ENCODE data around the gene NAT14.

Gene NAT14

DNA sequence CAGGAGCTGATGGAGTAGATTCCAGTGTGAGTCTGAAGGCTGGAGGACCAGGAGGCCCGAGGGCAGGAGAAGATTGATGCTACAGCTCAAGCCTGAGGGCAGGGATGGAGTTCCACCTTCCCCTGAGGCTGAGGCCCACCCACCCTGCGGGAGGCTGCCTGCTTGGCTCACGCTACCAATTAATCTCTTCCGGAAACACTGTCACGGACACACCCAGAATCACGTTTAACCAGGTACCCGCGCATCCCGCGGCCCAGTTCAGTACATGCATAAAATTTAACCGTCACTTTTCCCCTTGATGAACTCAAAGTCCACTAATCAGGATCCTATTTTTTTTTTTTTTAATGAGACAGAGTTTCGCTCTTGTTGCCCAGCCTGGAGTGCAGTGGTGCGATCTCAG, 13.7 kb upstream of the NAT14 start:
- DNase-seq (ENCODE audit: low read depth, low spot score) = no peak

DNA sequence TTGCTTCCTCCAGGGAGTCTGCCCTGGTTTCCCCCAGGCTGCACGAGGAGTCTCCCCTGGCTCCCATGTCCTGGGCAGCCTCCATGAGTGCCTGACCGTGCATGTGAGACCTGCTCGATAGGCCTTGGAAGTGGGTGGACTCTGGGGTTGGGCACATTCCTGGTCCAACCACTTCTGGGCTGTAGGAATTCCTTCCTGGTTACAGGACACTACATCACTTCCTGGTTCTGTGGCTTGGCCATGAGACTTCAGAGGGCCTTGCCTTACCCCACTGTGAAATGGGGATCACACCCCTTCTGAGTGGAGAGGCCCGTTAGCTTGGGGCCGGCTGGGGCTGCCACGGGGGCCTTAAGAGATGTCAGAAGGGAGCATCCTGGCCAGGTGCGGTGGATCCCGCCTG, 12.5 kb upstream of the NAT14 start:
- no peak for DNase-seq (ENCODE audit: low read depth, low spot score)

DNA sequence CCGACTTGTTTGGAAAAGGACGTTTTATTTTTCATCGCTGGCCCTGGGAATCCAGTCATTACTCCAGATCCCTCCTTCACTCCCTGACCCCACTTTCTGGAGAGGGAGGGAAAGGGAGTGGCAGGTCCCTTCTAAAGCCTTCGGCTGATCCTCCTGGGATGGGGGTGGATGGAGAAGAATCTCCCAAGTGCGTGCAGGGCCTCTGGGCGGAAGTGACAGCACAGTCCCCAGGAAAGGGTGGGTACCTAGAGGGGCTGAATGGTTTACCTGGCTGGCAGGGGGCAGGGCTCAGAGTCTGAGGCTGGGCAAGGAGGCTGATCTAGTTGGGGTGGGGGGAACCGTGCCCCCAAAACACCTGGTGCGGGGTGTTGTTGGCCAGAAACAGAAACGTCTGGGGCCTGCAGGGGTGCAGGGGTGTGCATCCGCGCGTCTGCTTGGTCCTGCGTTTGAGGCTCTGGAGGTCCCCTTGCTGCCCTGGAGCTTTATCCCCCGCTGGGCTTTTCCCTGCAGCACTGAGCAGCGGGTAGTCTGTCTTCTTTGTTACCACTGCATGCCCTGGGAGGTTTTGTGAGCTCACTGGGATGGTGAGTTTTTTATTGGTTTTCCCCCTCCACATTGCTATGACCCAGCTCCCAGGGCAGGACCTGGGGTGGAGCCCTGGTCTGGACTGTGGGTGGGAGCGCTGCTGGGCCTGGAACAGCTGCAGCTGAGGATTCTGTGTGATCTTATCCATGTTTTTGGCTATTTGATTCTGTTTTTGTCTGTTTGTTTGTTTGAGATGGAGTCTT, 11.6 kb upstream of the NAT14 start:
- no peak for DNase-seq (ENCODE audit: low read depth, low spot score)

DNA sequence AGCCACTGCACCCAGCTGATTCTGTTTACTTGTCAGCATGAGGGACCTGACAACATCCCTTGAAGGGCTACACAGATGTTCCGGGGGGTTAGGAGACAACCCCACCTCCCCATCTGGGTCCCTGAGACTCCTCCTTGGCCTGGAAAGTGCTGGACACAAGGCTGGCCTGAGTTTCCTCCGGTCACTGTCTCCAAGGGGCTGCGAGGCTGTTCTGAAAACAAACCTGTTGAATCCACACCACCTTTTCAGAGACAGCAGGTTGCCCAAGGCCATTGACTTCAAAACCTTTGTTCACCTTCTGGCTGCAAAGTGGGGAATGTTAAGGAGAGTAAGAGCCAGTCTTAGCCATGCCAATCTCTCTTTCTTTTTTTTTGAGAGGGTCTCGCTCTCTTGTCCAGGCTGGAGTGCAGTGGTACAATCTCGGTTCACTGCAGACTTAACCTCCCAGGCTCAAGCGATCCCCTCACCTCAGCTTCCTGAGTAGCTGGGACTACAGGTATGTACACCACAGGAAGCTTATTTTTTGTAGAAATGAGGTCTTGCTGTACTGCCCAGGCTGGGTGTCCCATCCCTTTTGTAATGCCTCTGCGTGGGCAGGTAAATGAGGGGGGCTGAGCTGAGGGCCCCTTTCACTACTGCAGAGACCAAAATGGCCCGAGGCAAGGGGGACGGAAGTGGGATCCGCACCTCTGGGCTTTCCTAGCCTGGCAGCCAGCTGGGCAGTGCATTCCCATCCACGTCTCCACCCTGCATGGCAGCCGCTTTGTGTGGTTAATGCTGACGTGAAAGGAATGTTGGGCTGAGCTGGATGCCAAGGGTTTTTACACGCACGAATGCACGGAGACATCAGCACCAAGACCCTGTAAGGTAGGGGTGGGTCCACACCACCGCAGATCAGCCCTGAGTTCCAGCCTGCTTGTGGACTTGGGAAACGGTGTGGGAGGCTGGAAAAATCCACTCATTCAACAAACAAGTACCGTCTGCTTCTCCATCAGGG, 10.4 kb upstream of the NAT14 start:
- no peak for DNase-seq (ENCODE audit: low read depth, low spot score)

DNA sequence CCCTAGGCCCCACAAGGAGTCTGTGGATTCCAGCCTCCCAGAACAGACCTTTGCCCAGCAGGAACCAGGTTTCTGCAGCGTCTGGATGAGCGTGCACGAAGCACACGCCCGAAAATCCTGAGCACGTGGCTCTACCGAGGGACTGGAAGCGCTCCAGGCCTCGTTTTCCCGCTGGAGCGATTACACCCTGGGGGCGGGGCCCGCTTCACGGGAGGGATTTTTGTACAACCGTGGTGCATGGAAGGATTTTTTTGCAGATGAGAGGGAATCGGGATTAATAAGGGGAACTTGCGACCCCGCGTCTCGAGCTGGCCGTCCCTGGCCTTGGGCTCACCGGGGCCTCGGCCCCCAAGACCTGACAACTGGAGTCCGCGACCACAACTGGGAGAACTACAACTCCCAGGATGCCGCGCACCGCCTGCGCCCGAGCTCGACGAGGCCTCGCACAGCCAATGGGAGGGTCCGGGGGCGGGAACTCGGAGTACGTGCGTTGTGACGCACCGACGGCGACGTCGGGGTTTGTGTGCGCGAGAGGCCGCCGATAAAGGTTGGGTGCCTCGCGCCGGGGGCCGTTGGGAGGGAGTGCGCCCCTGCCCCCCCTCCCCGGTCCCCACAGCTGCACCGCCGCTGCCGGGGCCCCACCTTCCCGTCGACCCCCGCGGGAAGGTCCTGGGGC, 8.8 kb upstream of the NAT14 start, which contains the start of gene ZNF628:
Gene ZNF628 (plus strand): TSS at position 518 of the 676 bp plus-strand sequence. CDS start 3,294 bp downstream, outside the sequence.
- DNase-seq (ENCODE audit: low read depth, low spot score) = peak; percentile 96

DNA sequence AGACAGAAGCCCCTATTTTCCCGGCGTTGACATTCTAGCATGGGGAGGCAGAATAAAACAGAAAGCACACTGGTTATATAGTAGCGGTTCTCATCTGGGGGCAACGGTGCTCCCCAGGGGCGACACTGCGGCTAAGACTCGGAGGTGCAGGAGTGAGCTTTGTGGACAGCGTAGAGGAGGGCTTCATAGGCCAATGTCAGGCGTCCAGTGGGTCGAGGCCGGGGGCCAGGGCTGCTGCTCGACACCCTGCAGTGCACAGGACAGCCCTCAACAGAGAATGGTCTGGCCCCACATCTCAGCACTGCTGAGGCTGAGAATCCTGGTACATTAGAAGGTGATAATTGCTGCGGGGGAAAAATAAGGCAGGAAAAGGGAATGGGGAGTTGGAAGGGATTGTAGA, 7.1 kb upstream of the NAT14 start:
- no peak for DNase-seq (ENCODE audit: low read depth, low spot score)

DNA sequence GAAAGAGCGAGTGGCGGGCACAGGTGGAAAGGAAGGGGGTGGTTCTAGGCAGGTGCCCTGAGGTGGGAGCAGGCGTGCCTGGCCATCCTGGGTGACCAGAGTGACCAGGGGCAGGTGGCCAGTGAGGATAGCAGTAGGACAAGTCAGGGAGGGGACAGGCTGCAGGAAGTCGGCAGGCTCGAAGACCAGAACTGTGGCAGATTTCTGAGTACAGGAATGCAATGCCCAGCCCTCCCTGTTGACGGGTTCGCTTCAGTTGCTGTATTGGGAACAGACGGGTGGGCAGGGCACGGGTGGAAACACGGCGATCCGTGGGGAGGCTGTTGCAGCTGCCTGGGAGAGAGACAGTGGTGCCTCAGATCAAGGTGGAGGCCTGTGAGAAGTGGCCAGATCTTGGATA, 6.6 kb upstream of the NAT14 start:
- DNase-seq (ENCODE audit: low read depth, low spot score) = no peak

DNA sequence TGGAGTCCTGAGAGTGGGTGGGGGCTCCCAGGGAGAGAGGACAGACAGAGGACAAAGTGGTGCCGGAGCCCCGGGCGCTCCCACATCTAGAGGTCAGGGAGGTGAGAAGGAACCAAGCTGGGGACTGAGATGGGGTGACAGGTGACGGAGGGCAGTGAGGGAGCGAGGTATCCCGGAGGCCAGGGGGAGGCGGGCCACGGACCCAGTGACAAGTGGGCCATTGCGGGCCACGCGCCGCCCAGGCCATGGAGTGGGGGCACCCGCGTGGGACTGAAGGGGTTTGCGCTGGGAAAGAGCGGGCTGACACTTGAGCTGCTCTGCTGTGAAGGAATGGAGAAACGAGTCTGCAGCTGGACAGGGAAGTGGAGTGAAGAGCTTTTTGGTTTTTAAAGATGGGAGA, 5.9 kb upstream of the NAT14 start:
- DNase-seq (ENCODE audit: low read depth, low spot score) = no peak

DNA sequence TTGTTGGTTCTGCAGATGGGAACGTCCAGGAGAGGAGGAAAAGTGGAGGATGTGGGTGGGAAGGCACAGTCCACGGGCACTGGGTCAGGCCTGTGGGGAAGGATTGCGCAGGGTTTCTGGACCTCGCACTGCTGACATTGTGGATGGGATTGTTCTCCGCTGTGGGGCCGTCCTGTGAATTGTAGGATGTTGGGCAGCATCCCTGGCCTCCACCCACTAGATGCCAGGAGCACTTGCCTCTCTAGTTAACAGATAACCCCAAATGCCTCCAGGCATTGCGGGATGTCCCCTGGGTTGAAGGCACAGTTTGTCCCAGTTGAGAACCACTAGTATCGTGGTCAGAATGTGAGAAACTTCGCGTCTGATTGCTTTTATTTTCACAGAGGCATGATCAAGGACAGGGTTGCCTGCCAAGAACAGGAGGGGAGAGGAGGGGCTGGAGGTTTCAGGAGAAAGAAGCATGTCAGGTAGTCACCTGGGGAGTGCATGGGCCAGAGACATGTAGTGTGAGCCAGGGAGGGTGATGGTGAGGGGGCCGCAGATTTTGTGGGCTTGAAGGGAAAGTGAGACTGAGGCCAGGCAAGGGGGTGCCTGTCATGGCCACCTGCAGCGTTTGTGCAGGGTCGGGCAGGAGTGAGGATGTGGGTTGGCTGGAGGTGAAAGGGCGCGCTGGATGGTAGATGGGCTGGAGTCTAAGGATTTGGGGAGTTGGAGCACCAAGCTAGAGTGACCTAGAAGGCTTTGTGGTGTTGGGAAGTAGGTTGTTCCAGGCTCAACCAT, 5.3 kb upstream of the NAT14 start:
- DNase-seq (ENCODE audit: low read depth, low spot score) = no peak

DNA sequence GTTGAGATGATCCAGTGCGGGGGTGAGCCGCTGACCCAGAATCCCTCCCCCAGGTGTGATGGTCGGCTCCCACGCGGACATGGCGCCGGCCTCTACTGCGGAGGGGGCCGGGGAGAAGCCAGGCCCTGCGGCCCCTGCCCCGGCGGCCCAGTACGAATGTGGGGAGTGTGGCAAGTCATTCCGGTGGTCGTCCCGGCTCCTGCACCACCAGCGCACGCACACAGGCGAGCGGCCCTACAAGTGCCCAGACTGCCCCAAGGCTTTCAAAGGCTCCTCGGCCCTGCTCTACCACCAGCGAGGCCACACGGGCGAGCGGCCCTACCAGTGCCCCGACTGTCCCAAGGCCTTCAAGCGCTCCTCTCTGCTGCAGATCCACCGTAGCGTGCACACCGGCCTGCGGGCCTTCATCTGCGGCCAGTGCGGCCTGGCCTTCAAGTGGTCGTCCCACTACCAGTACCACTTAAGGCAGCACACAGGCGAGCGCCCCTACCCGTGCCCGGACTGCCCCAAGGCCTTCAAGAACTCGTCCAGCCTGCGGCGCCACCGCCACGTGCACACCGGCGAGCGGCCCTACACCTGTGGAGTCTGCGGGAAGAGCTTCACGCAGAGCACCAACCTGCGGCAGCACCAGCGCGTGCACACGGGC, 3.7 kb upstream of the NAT14 start:
- no peak for DNase-seq (ENCODE audit: low read depth, low spot score)

DNA sequence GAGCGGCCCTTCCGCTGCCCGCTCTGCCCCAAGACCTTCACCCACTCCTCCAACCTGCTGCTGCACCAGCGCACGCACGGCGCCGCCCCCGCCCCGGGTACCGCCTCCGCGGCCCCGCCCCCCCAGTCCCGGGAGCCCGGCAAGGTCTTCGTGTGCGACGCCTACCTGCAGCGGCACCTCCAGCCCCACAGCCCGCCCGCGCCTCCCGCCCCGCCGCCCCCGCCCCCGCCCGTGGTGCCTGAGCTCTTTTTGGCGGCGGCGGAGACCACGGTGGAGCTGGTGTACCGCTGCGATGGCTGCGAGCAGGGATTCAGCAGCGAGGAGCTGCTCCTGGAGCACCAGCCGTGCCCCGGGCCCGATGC, 3.2 kb upstream of the NAT14 start:
- DNase-seq (ENCODE audit: low read depth, low spot score) = no peak

DNA sequence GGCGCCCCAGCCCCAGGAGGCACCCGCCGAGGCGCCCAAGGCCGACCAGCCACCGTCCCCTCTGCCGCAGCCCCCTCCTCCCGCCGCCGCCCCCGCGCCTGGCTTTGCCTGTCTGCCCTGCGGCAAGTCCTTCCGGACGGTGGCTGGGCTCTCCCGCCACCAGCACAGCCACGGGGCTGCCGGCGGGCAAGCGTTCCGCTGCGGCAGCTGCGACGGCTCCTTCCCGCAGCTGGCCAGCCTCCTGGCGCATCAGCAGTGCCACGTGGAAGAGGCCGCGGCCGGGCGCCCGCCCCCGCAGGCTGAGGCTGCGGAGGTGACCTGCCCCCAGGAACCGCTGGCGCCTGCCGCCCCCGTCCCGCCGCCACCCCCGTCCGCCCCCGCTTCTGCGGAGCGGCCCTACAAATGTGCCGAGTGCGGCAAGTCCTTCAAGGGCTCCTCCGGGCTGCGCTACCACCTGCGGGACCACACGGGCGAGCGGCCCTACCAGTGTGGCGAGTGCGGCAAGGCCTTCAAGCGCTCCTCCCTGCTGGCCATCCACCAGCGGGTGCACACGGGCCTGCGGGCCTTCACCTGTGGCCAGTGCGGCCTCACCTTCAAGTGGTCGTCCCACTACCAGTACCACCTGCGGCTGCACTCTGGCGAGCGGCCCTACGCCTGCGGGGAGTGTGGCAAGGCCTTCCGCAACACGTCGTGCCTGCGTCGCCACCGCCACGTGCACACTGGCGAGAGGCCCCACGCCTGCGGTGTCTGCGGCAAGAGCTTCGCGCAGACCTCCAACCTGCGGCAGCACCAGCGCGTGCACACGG, 2.6 kb upstream of the NAT14 start:
- DNase-seq (ENCODE audit: low read depth, low spot score) = no peak

DNA sequence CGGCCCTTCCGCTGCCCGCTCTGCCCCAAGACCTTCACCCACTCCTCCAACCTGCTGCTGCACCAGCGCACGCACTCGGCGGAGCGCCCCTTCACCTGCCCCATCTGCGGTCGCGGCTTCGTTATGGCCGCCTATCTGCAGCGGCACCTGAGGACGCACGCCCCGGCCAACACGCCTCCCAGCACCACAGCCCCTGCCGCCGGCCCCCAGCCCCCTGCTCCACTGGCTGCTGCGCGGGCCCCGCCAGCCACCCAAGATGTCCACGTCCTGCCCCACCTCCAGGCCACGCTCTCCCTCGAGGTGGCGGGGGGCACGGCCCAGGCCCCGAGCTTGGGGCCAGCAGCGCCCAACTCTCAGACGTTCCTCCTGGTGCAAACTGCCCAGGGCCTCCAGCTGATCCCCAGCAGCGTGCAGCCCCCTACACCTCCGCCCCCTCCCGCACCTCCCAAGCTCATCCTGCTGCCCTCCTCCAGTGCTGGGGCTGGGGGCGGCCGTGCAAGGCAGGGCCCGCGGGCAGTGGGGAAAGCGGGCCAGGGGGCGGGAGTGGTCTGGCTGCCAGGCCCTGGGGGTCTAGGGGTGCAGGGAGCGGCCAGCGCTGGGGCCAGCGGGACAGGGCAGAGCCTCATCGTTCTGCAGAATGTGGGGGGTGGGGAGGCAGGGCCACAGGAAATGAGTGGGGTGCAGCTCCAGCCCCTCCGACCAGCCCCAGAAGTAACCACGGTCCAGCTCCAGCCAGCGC, 1.9 kb upstream of the NAT14 start:
- DNase-seq (ENCODE audit: low read depth, low spot score) = no peak

DNA sequence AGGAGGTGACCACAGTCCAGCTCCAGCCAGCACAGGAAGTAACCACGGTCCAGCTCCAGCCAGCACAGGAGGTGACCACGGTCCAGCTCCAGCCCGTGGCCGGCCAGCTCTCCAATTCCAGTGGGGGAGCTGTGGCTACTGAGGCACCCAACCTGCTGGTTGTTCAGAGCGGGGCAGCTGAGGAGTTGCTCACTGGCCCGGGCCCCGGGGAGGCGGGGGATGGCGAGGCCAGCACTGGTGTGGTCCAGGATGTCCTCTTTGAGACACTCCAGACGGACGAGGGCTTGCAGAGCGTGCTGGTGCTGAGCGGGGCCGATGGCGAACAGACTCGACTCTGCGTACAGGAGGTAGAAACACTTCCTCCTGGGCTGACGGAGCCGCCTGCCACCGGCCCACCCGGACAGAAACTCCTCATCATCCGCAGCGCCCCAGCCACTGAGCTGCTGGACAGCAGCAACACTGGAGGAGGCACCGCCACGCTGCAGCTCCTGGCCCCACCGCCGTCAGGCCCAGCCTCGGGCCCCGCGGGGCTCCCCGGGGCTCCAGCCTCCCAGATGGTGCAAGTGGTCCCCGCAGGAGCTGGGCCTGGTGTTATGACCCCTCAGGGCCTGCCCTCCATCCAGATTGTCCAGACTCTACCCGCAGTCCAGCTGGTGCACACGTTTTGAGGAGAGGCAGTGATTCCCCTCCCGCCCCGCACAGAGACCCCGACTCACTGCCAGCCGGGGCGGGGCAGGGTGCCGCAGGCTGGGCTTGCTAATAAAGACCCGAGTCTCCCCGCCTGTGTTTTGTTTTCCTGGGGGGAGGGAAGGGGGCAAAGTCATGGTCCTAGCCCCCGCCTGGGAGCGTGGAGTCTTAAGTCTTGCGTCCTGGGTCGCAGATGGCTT, 1.0 kb upstream of the NAT14 start:
- no peak for DNase-seq (ENCODE audit: low read depth, low spot score)

DNA sequence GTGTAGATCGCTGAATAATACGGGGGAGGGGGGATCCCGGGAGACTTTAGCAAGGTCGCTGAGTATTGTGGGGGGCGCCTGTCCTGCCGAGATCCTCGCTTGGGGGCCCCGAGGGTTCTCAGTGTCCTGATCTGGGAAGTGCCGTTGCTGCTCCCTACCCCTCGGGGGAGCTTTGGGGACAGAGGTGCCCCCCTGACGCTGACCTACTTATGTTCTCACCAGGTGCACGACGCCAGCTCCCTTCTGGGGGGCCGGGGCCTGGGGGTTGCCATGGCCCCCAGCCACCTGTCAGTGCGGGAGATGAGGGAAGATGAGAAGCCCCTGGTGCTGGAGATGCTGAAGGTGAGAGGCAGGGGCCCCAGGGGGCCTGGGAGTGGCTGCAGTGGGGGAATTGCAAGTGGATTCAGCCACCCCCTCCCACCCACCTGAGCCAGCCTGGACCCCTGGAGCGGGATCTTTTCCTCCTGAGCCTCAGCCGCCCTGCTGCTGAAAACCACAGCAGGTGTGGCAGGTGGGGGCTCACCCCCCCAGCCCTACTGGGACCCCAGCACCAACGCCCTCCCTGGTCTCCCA, 537 bp downstream of the NAT14 start:
- DNase-seq (ENCODE audit: low read depth, low spot score) = no peak

DNA sequence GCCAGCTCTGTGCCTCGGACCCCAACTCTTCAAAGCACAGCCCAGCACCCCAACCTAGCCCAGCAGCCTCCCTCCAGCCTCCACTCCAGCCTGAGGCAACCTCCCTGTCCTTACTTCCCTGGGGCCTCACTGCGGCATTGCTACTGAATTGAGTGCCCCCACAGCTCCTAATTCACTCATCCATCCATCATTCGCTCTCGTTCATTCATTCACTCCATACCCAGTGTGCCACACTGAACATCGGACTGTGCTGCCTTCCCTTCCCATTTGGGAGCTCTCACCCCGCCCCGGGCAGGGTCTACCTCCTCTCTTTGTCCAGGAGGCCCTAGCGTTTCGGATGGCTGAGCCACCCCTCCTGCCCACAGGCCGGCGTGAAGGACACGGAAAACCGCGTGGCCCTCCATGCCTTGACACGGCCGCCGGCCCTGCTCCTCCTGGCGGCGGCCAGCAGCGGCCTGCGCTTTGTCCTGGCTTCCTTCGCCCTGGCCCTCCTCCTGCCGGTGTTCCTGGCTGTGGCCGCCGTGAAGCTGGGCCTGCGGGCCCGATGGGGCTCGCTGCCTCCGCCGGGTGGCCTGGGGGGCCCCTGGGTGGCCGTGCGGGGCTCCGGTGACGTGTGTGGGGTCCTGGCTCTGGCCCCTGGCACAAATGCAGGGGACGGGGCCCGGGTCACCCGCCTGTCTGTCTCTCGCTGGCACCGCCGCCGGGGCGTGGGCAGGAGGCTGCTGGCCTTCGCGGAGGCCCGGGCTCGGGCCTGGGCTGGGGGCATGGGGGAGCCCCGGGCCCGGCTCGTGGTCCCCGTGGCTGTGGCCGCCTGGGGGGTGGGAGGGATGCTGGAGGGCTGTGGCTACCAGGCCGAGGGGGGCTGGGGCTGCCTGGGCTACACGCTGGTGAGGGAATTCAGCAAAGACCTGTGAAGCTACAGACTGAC, 1.3 kb downstream of the NAT14 start:
- DNase-seq (ENCODE audit: low read depth, low spot score) = no peak
